Measurements from ENCODE around the gene PLXDC2. TPM values are rescaled to one million over a fixed set of nuclear protein-coding genes. Genes with fewer than 3 reads are reported as not detected.

Gene PLXDC2
- total RNA-seq, 1 experiment from 2014 or later, result under 0.01 TPM

DNA sequence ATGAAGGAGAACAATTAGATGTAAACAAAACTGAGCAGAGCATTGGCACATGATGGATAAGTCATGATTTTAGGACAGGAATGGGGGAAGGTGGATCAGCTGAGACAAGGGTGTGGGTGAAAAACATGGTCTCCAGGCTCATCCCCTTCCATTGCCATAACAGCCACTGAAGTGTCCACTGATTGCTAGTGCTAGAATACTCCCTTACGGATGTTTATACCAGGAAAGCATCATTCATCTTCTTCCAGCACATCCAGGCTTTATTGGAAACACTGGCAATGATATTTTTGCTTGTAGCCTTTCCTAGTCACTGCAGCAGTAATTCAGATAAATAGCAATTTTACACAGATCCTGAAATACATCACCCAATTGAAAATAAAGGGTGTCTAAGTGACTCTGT lies 259.5 kb downstream of the PLXDC2 start:
- DNase-seq, result no peak
- Histone ChIP-seq H3K36me3 (no peaks in the 10 kb centered on the region), H3K27me3 (no peaks in the 10 kb centered on the region), H3K4me3 (no peak overlapping the region), H3K9me3 (no peaks in the 10 kb centered on the region)

GRCh38 chr10:20084451-20084850 lies 268.2 kb downstream of the PLXDC2 start:
- DNase-seq, result no peak
- H3K9me3 ChIP-seq, result no peaks in the 10 kb centered on the region
- H3K36me3 ChIP-seq, result no peaks in the 10 kb centered on the region
- H3K27me3 ChIP-seq, result no peaks in the 10 kb centered on the region
- no peak overlapping the region for H3K4me3 ChIP-seq

- no peak for DNase-seq
- no peak overlapping the region for H3K4me3 ChIP-seq
- no peaks in the 10 kb centered on the region for H3K9me3 ChIP-seq
- no peaks in the 10 kb centered on the region for H3K36me3 ChIP-seq
- no peaks in the 10 kb centered on the region for H3K27me3 ChIP-seq
Observed at GRCh38 chr10:20085115-20085514, 268.9 kb downstream of the PLXDC2 start.

DNA sequence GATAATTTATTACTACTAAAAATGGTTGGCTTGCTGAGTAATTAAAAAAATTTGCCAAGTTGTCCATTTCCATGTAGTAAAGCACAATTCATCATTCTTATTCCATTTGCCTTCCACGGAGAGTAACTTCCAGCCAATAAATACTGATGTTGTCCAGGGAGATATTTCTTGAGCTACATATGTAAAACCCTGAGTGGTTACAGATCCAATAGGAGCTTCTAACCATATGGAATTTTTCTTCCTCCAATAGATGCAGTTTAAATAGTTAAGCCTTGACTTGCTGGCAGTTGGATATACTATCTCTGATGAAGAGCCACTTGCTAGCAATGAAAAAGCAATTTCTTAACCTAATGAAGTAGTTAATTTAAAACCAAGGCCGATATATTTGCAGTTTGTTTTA lies 271.1 kb downstream of the PLXDC2 start:
- Histone ChIP-seq H3K9me3 (no peaks in the 10 kb centered on the region), H3K36me3 (no peaks in the 10 kb centered on the region), H3K4me3 (no peak overlapping the region), H3K27me3 (no peaks in the 10 kb centered on the region)
- DNase-seq, result no peak

DNA sequence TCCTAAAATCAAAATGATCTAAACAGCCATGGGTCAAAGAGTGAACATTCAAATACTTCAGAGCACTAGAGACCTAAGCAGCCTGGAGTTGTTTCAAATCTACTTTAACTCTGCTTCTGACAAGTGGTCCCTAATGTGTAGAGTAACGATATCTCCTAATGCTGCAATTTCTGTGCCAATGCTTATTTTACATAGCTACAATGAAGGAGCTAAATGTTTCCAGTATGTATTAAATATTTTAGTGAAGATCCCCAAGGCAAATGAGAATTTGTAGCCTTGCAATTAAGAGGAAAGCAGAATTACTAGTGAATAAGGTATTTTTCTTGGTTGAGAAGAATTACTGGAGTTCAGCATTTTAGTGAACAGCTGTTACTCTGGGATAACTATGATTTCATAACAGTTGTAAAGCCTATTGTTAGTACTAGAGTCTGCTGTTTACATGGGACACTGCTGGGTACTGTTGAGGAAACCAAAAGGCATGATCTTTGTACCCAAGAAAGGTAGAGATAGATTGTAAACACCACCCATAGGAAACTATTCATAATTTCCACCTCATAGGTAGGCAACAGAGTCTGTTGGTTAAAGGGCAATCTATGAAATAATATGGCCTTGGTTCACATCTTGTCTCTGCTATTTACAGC lies 271.9 kb downstream of the PLXDC2 start:
- H3K9me3 ChIP-seq, result no peaks in the 10 kb centered on the region
- no peak for DNase-seq
- H3K36me3 ChIP-seq, result no peaks in the 10 kb centered on the region
- H3K27me3 ChIP-seq, result no peaks in the 10 kb centered on the region
- no peak overlapping the region for H3K4me3 ChIP-seq

- H3K36me3 ChIP-seq, result no peaks in the 10 kb centered on the region
- H3K9me3 ChIP-seq, result no peaks in the 10 kb centered on the region
- no peak for DNase-seq
- H3K27me3 ChIP-seq, result no peaks in the 10 kb centered on the region
- no peak overlapping the region for H3K4me3 ChIP-seq
Observed at GRCh38 chr10:20089879-20090278, 273.6 kb downstream of the PLXDC2 start.

DNA sequence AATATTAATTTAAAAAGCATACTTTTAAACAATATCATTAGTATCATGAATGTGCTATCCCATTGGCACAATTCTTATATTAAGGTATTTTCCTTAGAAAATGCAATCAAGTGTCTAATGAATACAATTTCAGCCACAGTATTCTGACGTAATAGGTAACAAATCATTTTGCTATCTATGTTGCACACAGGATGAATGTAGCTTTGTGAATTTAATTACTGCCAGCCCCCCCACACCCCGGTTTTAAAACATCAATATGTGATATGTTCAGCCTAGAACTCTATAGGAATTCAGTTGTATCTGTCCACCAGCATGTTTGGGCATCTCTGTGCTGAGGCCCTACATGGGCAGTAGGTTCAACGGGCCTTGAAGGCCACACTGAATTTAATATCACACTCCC lies 274.6 kb downstream of the PLXDC2 start:
- Histone ChIP-seq H3K27me3 (no peaks in the 10 kb centered on the region), H3K4me3 (no peak overlapping the region), H3K36me3 (no peaks in the 10 kb centered on the region), H3K9me3 (no peaks in the 10 kb centered on the region)
- DNase-seq, result no peak

- no peaks in the 10 kb centered on the region for H3K27me3 ChIP-seq
- no peaks in the 10 kb centered on the region for H3K9me3 ChIP-seq
- no peak overlapping the region for H3K4me3 ChIP-seq
- no peaks in the 10 kb centered on the region for H3K36me3 ChIP-seq
- DNase-seq, result no peak
Observed at GRCh38 chr10:20091698-20092097, 275.5 kb downstream of the PLXDC2 start.

- Histone ChIP-seq H3K9me3 (no peaks in the 10 kb centered on the region), H3K4me3 (no peak overlapping the region), H3K36me3 (no peaks in the 10 kb centered on the region), H3K27me3 (no peaks in the 10 kb centered on the region)
- no peak for DNase-seq
Observed at GRCh38 chr10:20093600-20093999, 277.4 kb downstream of the PLXDC2 start.

GRCh38 chr10:20094226-20094976 lies 278.2 kb downstream of the PLXDC2 start:
- H3K9me3 ChIP-seq, result no peaks in the 10 kb centered on the region
- no peaks in the 10 kb centered on the region for H3K27me3 ChIP-seq
- H3K36me3 ChIP-seq, result no peaks in the 10 kb centered on the region
- H3K4me3 ChIP-seq, result no peak overlapping the region
- DNase-seq, result no peak

- H3K36me3 ChIP-seq, result no peaks in the 10 kb centered on the region
- no peak for DNase-seq
- H3K4me3 ChIP-seq, result no peak overlapping the region
- no peaks in the 10 kb centered on the region for H3K9me3 ChIP-seq
- no peaks in the 10 kb centered on the region for H3K27me3 ChIP-seq
Observed at GRCh38 chr10:20100171-20100570, 283.9 kb downstream of the PLXDC2 start.

DNA sequence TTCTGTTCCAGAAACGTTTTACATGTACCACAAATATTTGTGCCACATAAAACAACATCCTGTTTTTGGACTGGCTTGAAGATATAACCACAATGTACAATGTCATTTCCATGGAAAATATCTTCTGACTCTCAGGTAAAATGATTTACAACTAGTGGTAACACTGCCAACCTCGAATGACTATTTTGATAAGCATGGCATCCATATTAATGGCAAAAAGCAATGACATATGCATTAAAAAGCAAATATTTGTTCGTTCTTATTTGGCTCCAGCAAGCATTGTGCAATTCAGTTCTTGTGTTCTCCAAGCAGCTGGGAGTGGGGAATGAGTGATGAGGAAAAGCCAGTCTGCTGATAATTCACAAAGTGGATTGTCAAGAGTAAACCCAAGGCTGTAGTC lies 289.0 kb downstream of the PLXDC2 start:
- H3K9me3 ChIP-seq, result no peaks in the 10 kb centered on the region
- H3K4me3 ChIP-seq, result no peak overlapping the region
- DNase-seq, result no peak
- H3K36me3 ChIP-seq, result no peaks in the 10 kb centered on the region
- H3K27me3 ChIP-seq, result no peaks in the 10 kb centered on the region

GRCh38 chr10:20105931-20106330 lies 289.7 kb downstream of the PLXDC2 start:
- no peak overlapping the region for H3K4me3 ChIP-seq
- no peak for DNase-seq
- no peaks in the 10 kb centered on the region for H3K27me3 ChIP-seq
- H3K9me3 ChIP-seq, result no peaks in the 10 kb centered on the region
- H3K36me3 ChIP-seq, result no peaks in the 10 kb centered on the region

GRCh38 chr10:20108021-20108420 lies 291.8 kb downstream of the PLXDC2 start:
- H3K4me3 ChIP-seq, result no peak overlapping the region
- H3K27me3 ChIP-seq, result no peaks in the 10 kb centered on the region
- DNase-seq, result no peak
- H3K36me3 ChIP-seq, result no peaks in the 10 kb centered on the region
- no peaks in the 10 kb centered on the region for H3K9me3 ChIP-seq

- no peaks in the 10 kb centered on the region for H3K27me3 ChIP-seq
- DNase-seq, result no peak
- no peak overlapping the region for H3K4me3 ChIP-seq
- H3K9me3 ChIP-seq, result no peaks in the 10 kb centered on the region
- H3K36me3 ChIP-seq, result no peaks in the 10 kb centered on the region
Observed at GRCh38 chr10:20109613-20110012, 293.4 kb downstream of the PLXDC2 start.

DNA sequence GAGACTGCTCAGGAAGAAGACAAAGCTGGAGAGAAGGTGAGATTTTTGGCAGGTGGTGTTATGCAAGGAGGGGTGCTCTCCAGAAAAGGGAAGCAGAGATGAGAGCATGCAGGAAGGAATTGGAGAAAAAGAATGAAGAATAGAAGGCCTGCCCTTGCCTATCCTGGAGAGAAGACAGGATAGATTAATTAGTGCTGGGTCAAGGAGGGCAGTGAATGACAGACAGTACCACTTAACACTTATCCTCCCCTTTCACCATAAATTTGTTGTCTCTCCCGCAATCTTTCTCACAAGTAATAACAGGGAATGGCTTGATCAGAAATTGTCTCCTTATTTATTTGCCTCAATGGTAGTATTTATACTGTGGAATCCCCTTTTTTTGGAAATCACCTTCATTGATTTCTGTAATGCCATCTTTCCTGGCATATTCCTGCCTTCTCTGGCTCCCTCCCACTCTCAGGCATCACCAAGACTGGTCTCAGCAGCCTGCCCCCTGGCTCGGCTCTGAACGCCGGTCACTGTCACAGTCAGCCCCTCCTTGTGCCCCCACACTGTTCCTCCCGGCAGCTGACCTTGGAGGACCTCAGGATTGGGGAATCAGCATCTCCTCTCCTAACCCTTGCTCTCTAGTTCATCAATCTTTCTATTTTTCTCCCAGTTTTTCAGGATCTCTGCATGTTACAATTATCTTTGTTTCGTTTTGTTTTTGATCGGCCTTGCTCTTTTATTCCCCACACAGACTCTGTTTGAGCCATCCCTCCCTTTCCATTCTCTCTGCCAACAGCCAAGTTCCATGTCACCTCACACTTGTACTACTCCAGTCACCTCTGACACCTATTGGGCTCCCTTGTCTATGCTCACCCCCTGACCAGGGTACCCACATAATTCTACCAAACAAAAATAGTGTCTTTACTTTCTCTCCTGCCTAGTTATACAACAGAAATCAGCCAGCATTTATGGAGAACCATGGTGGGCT lies 294.2 kb downstream of the PLXDC2 start:
- Histone ChIP-seq H3K9me3 (no peaks in the 10 kb centered on the region), H3K27me3 (no peaks in the 10 kb centered on the region), H3K4me3 (no peak overlapping the region), H3K36me3 (no peaks in the 10 kb centered on the region)
- no peak for DNase-seq

DNA sequence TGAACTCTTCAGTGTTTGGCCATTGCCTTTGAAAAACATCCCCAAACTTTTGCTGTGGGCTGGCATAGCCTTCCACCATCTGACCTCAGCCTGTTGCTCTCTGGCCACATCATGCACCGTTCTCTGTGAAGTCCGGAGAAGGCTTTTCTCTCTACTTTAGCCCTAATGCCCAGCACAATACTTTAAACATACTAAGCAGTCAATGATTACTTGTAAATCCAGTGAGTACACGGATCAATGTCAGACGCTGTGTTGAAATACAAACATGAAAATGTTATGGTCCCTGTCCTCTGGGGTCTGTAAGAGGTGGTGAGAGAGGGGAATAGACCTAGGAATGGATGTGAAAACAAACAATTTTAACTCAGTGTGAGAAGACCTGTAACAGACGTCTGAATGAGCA lies 297.9 kb downstream of the PLXDC2 start:
- DNase-seq, result no peak
- no peaks in the 10 kb centered on the region for H3K36me3 ChIP-seq
- H3K27me3 ChIP-seq, result no peaks in the 10 kb centered on the region
- H3K4me3 ChIP-seq, result no peak overlapping the region
- no peaks in the 10 kb centered on the region for H3K9me3 ChIP-seq

Measured in MG63 (cell line).